Liver (tissue), 9 donors: ENCODE measurements around the gene SNRPF. TPM values are rescaled to one million over a fixed set of nuclear protein-coding genes. Genes with fewer than 3 reads are reported as not detected.

Experiments
- DNase-seq: peaks from one replicate; pipeline ENCODE4 v3.0.0-alpha.2; 2017; ENCODE audit warnings: low spot score
- H3K27ac ChIP-seq, 2 donors: one replicate each; pipeline ENCODE4 v1.7.0; 2013; ENCODE audit warnings: inconsistent platforms in 2 of 2, low read length in 2 of 2, control low read depth in 1 of 2, low read depth in 1 of 2, mild to moderate bottlenecking in 1 of 2
- H3K27me3 ChIP-seq, 4 donors: one replicate each; pipeline versions ENCODE4 v1.6.1 to v1.7.0; 2013; ENCODE audit warnings: low read length in 3 of 4, inconsistent platforms in 1 of 4, mild to moderate bottlenecking in 1 of 4, moderate library complexity in 1 of 4; ENCODE audit not compliant: control insufficient read depth in 4 of 4, insufficient read depth in 4 of 4
- H3K36me3 ChIP-seq, 4 donors: one replicate each; pipeline versions ENCODE4 v1.6.1 to v1.7.0; 2013; ENCODE audit warnings: low read length in 3 of 4, mild to moderate bottlenecking in 3 of 4, low read depth in 1 of 4, moderate library complexity in 1 of 4; ENCODE audit not compliant: control insufficient read depth in 4 of 4, insufficient read depth in 3 of 4
- H3K4me1 ChIP-seq, 4 donors: one replicate each; pipeline versions ENCODE4 v1.6.1 to v1.7.0; 2013; ENCODE audit warnings: low read length in 3 of 4, mild to moderate bottlenecking in 3 of 4, moderate library complexity in 1 of 4; ENCODE audit not compliant: control insufficient read depth in 4 of 4, insufficient read depth in 4 of 4
- H3K4me3 ChIP-seq, 3 donors: one replicate each; pipeline versions ENCODE4 v1.6.1 to v1.7.0; 2013; ENCODE audit warnings: low read length in 3 of 3, control low read depth in 1 of 3, low read depth in 1 of 3, mild to moderate bottlenecking in 1 of 3
- H3K9ac ChIP-seq, 2 donors: one replicate each; pipeline ENCODE4 v1.7.0; 2013; ENCODE audit warnings: low read length in 2 of 2, mild to moderate bottlenecking in 2 of 2, moderate library complexity in 2 of 2, control low read depth in 1 of 2, low read depth in 1 of 2
- H3K9me3 ChIP-seq, 4 donors: one replicate each; pipeline versions ENCODE4 v1.6.1 to v1.7.0; 2013; ENCODE audit warnings: low read length in 3 of 4; ENCODE audit not compliant: control insufficient read depth in 4 of 4
- ATF3 ChIP-seq: IDR thresholded peaks from 2 replicates; pipeline ENCODE4 v1.6.1; 2016; ENCODE audit warnings: antibody characterized with exemption
- EGR1 ChIP-seq, 2 donors: IDR thresholded peaks; 2 replicates each; pipeline ENCODE4 v1.6.1; 2016 to 2018; ENCODE audit warnings: antibody characterized with exemption in 2 of 2, low read depth in 2 of 2
- FOXA1 ChIP-seq: IDR thresholded peaks from 2 replicates; pipeline ENCODE4 v1.6.1; 2016; ENCODE audit warnings: antibody characterized with exemption
- FOXA2 ChIP-seq: IDR thresholded peaks from 2 replicates; pipeline ENCODE4 v1.6.1; 2016; ENCODE audit warnings: antibody characterized with exemption
- GABPA ChIP-seq, 2 donors: IDR thresholded peaks in 1 of 2; conservative IDR thresholded peaks in 1 of 2; 2 replicates each; pipeline ENCODE4 v1.6.1; 2016; ENCODE audit warnings: antibody characterized with exemption in 2 of 2, mild to moderate bottlenecking in 1 of 2, moderate library complexity in 1 of 2
- HNF4A ChIP-seq, 2 donors: conservative IDR thresholded peaks; 2 replicates each; pipeline ENCODE4 v1.6.1; 2016; ENCODE audit warnings: antibody characterized with exemption in 2 of 2, mild to moderate bottlenecking in 2 of 2
- HNF4G ChIP-seq: IDR thresholded peaks from 2 replicates; pipeline ENCODE4 v1.6.1; 2016; ENCODE audit warnings: antibody characterized with exemption
- JUND ChIP-seq, 2 donors: IDR thresholded peaks; 2 replicates each; pipeline ENCODE4 v1.6.1; 2016; ENCODE audit warnings: antibody characterized with exemption in 2 of 2
- MAX ChIP-seq: IDR thresholded peaks from 2 replicates; pipeline ENCODE4 v1.6.1; 2016; ENCODE audit warnings: antibody characterized with exemption
- NR2F2 ChIP-seq: IDR thresholded peaks from 2 replicates; pipeline ENCODE4 v1.6.1; 2016; ENCODE audit warnings: antibody characterized with exemption
- RAD21 ChIP-seq, 2 donors: IDR thresholded peaks; 2 replicates each; pipeline ENCODE4 v1.6.1; 2016; ENCODE audit warnings: antibody characterized with exemption in 2 of 2, mild to moderate bottlenecking in 2 of 2
- RXRA ChIP-seq, 2 donors: IDR thresholded peaks; 2 replicates each; pipeline ENCODE4 v1.6.1; 2017 to 2018; ENCODE audit warnings: antibody characterized with exemption in 2 of 2, mild to moderate bottlenecking in 1 of 2
- SP1 ChIP-seq: IDR thresholded peaks from 2 replicates; pipeline ENCODE4 v1.6.1; 2018; ENCODE audit warnings: antibody characterized with exemption, mild to moderate bottlenecking
- TAF1 ChIP-seq: conservative IDR thresholded peaks from 2 replicates; pipeline ENCODE4 v1.6.1; 2016; ENCODE audit warnings: antibody characterized with exemption, mild to moderate bottlenecking
- YY1 ChIP-seq: IDR thresholded peaks from 2 replicates; pipeline ENCODE4 v1.6.1; 2016; ENCODE audit warnings: antibody characterized with exemption, mild to moderate bottlenecking
- WGBS: extraction: QIAGEN DNeasy Blood & Tissue Kit; methylation state at CpG from one replicate; pipeline ENCODE4 v1.1.7; 2013; 5-methylcytosine and 5-hydroxymethylcytosine counted together
- polyA plus RNA-seq, 2 donors: library from polyadenylated mRNA; stranded (reverse) in 1 of 2; unstranded in 1 of 2; fragments of 200-250 nt in 1 of 2; fragments of >200 nt in 1 of 2; fragmentation: Nextera tagmentation in 1 of 2; extraction: Ambion mirVana in 1 of 2; gene quantifications; one replicate each; pipeline versions ENCODE4 v1.2.1 to v1.2.3, GENCODE V29; 2013 to 2015
- total RNA-seq, 2 donors: library from RNA; depleted of rRNA; stranded (reverse); fragments of >200 nt; gene quantifications; one replicate each; pipeline ENCODE4 v1.2.3, GENCODE V29; 2014
- TF ChIP-seq, protein P1 (sequence below): fragments of 150-350 bp; IDR thresholded peaks from 2 replicates; pipeline ENCODE4 v1.5.1; 2017; ENCODE audit warnings: improper control_type of control experiment, low read depth, low read length; ENCODE audit not compliant: missing input control
- TF ChIP-seq, protein P2 (sequence below): IDR thresholded peaks from 2 replicates; pipeline ENCODE4 v1.6.1; 2016; ENCODE audit warnings: antibody characterized with exemption
- TF ChIP-seq, protein P3 (sequence below): IDR thresholded peaks from 2 replicates; pipeline ENCODE4 v1.6.1; 2016; ENCODE audit warnings: antibody characterized with exemption, mild to moderate bottlenecking
- donor health status: healthy.
- donor health status: healthy.
- donor health status: healthy.
- donor health status: healthy.
- donor health status: healthy.

Gene SNRPF
- total RNA-seq (10 to 100 TPM in 1 of 2 donors, 1 to 10 TPM in 1; 5.4 to 10.5 TPM), polyA plus RNA-seq (10 to 100 TPM; 14.3 to 35.9 TPM)

DNA sequence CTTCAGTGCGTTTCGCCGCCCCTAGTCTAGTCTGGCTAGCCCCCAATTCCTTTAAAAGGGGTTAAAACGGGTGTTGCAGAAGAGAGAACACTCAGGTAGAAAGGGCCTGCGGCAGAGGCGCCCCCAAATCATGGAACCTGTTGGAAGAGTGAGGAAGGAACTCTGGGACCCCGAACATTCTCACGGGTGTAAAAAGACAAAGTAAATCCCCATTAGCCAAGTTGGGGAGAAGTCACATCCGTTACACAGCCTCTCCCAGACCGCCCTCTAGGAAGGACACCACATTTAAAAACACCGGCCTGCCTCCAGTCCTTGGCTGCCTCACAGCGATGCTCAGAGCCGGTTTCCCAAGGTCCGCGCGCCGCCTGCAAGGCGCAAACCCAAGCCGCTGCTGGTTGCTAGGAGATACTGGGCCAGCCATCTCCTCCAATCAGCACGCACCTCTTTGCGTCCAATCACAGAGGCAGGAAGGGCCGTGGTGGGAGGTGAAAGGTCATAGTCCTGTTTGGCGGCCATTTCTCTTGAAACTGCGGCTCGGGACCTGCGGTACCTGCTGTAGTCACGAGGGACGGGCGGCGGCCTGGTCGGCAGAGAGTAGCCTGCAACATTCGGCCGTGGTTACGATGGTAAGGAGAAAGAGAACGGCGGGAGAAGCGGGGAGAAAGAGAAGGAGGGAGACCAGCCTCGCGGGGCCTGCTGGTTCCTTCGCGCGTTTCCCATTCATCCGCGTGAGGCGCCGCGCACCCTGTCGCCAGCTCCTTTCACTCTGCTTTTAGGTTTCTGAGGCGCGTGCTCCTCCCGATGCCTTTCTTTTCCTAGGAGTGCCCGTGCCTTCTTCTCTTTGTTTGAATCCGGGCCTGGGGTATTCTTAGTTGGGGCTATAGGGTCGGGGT is at the start of gene SNRPF:
TSS of gene SNRPF (plus strand) at position 502 of the 893 bp plus-strand sequence. CDS start at position 624, 122 bp downstream.
- 2% methylated on average over 54 of the region's 54 CpGs for WGBS
- H3K9me3 ChIP-seq: no peaks in the 10 kb centered on the region
- TF ChIP-seq, protein P1, sequence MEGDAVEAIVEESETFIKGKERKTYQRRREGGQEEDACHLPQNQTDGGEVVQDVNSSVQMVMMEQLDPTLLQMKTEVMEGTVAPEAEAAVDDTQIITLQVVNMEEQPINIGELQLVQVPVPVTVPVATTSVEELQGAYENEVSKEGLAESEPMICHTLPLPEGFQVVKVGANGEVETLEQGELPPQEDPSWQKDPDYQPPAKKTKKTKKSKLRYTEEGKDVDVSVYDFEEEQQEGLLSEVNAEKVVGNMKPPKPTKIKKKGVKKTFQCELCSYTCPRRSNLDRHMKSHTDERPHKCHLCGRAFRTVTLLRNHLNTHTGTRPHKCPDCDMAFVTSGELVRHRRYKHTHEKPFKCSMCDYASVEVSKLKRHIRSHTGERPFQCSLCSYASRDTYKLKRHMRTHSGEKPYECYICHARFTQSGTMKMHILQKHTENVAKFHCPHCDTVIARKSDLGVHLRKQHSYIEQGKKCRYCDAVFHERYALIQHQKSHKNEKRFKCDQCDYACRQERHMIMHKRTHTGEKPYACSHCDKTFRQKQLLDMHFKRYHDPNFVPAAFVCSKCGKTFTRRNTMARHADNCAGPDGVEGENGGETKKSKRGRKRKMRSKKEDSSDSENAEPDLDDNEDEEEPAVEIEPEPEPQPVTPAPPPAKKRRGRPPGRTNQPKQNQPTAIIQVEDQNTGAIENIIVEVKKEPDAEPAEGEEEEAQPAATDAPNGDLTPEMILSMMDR: no peak
- TF ChIP-seq YY1 (peak; percentile 99), HNF4A (conservative IDR thresholded peaks at IDR 0.05) (peak; percentile 43 to 47), RXRA (IDR thresholded peaks at IDR 0.05) (peak; percentile 42 to 49), NR2F2 (peak; percentile 96), SP1 (peak; percentile 96), GABPA (IDR thresholded peaks at IDR 0.05 in 1 of 2, conservative IDR thresholded peaks at IDR 0.05 in 1 of 2) (no peak)
- no peaks in the 10 kb centered on the region for H3K27me3 ChIP-seq
- peak within 1 kb of the TSS; percentile 53 to 82 (median 66) for H3K4me3 ChIP-seq
- H3K4me1 ChIP-seq: peaks cover 5 to 22% (median 17%) of the 10 kb centered on the region in 4 donors
- peak within 1 kb of the TSS; percentile 55 to 67 for H3K9ac ChIP-seq
- peak within 1 kb of the TSS; percentile 73 to 75 for H3K27ac ChIP-seq
- peak; percentile 96 for DNase-seq
- peaks cover 3 to 18% (median 11%) of the 10 kb centered on the region in 4 donors for H3K36me3 ChIP-seq

GRCh38 chr12:95809000-95809680 is 49.6 kb upstream of the SNRPF start:
- no peak overlapping the region for H3K27ac ChIP-seq
- no peaks in the 10 kb centered on the region for H3K9me3 ChIP-seq
- H3K4me3 ChIP-seq: no peak overlapping the region
- no peaks in the 10 kb centered on the region for H3K27me3 ChIP-seq
- no peaks in the 10 kb centered on the region for H3K36me3 ChIP-seq
- WGBS: 93% methylated on average over 7 of the region's 7 CpGs
- H3K4me1 ChIP-seq: peaks cover 0 to 5% (median 1%) of the 10 kb centered on the region in 4 donors
- H3K9ac ChIP-seq: no peak overlapping the region
- no peak for DNase-seq
- TF ChIP-seq, protein P2, sequence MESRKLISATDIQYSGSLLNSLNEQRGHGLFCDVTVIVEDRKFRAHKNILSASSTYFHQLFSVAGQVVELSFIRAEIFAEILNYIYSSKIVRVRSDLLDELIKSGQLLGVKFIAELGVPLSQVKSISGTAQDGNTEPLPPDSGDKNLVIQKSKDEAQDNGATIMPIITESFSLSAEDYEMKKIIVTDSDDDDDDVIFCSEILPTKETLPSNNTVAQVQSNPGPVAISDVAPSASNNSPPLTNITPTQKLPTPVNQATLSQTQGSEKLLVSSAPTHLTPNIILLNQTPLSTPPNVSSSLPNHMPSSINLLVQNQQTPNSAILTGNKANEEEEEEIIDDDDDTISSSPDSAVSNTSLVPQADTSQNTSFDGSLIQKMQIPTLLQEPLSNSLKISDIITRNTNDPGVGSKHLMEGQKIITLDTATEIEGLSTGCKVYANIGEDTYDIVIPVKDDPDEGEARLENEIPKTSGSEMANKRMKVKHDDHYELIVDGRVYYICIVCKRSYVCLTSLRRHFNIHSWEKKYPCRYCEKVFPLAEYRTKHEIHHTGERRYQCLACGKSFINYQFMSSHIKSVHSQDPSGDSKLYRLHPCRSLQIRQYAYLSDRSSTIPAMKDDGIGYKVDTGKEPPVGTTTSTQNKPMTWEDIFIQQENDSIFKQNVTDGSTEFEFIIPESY: no peak
- TF ChIP-seq NR2F2 (no peak), HNF4G (no peak), ATF3 (no peak), FOXA2 (no peak), RXRA (IDR thresholded peaks at IDR 0.05) (no peak), RAD21 (IDR thresholded peaks at IDR 0.05) (no peak), JUND (IDR thresholded peaks at IDR 0.05) (no peak), SP1 (no peak), MAX (no peak), YY1 (no peak), TAF1 (no peak), GABPA (IDR thresholded peaks at IDR 0.05 in 1 of 2, conservative IDR thresholded peaks at IDR 0.05 in 1 of 2) (no peak), HNF4A (conservative IDR thresholded peaks at IDR 0.05) (no peak), EGR1 (IDR thresholded peaks at IDR 0.05; ENCODE audit: low read depth in 2 of 2) (no peak), FOXA1 (no peak)
- TF ChIP-seq, protein P3, sequence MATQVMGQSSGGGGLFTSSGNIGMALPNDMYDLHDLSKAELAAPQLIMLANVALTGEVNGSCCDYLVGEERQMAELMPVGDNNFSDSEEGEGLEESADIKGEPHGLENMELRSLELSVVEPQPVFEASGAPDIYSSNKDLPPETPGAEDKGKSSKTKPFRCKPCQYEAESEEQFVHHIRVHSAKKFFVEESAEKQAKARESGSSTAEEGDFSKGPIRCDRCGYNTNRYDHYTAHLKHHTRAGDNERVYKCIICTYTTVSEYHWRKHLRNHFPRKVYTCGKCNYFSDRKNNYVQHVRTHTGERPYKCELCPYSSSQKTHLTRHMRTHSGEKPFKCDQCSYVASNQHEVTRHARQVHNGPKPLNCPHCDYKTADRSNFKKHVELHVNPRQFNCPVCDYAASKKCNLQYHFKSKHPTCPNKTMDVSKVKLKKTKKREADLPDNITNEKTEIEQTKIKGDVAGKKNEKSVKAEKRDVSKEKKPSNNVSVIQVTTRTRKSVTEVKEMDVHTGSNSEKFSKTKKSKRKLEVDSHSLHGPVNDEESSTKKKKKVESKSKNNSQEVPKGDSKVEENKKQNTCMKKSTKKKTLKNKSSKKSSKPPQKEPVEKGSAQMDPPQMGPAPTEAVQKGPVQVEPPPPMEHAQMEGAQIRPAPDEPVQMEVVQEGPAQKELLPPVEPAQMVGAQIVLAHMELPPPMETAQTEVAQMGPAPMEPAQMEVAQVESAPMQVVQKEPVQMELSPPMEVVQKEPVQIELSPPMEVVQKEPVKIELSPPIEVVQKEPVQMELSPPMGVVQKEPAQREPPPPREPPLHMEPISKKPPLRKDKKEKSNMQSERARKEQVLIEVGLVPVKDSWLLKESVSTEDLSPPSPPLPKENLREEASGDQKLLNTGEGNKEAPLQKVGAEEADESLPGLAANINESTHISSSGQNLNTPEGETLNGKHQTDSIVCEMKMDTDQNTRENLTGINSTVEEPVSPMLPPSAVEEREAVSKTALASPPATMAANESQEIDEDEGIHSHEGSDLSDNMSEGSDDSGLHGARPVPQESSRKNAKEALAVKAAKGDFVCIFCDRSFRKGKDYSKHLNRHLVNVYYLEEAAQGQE: no peak
- TF ChIP-seq, protein P1: no peak
